A549 (cell line): Measurements from ENCODE around the gene FLG2. TPM values are rescaled to one million over a fixed set of nuclear protein-coding genes. Genes with fewer than 3 reads are reported as not detected.

Experiments
- ATAC-seq, 2 experiments: fragments of 200-7000 bp in 1 of 2; fragments of >200 bp in 1 of 2; cut with Nextera tagmentation in 1 of 2; cut with Tn5 transposase in 1 of 2; 3 replicates each; pipeline versions ENCODE4 v1.8.0 to v1.9.1; 2018 to 2020; ENCODE audit warnings: mild to moderate bottlenecking in 1 of 2, moderate library complexity in 1 of 2
- CTCF ChIA-PET: fragments of 300-600 bp; sonication (Branson Sonifier 250); formaldehyde crosslinking; extraction: SDS; loops from one replicate; lab custom pipeline; 2021; ENCODE audit warnings: antibody characterized with exemption, inconsistent platforms; lab: Yijun Ruan, JAX
- POLR2A ChIA-PET: fragments of 350-600 bp; formaldehyde crosslinking; extraction: SDS; loops from one replicate; lab custom pipeline; 2021; ENCODE audit warnings: antibody characterized with exemption, inconsistent platforms; lab: Yijun Ruan, JAX
- DNase-seq, 2 experiments: peaks; one replicate each; pipeline versions ENCODE4 v3.0.0 to v3.0.0-alpha.2; 2011 to 2016; ENCODE audit warnings: low read depth in 1 of 2, low spot score in 1 of 2
- FAIRE-seq: peaks from 2 replicates; lab custom pipeline; 2011; peaks lifted over from hg19 to GRCh38; lab: Jason Lieb, UNC
- H3K27ac ChIP-seq, 2 experiments: fragments of >200 bp; sonication (Bioruptor Twin); formaldehyde crosslinking; 3 replicates each; pipeline ENCODE4 v1.5.1; 2016 to 2017
- H3K4me1 ChIP-seq: fragments of >200 bp; sonication (Bioruptor Twin); formaldehyde crosslinking; 3 replicates; pipeline ENCODE4 v1.6.1; 2016
- H3K4me2 ChIP-seq: fragments of >200 bp; sonication (Bioruptor Twin); formaldehyde crosslinking; 3 replicates; pipeline ENCODE4 v1.6.1; 2016
- H3K4me3 ChIP-seq: fragments of >200 bp; sonication (Bioruptor Twin); formaldehyde crosslinking; 3 replicates; pipeline ENCODE4 v1.5.1; 2016
- H3K9me3 ChIP-seq: fragments of >200 bp; sonication (Bioruptor Twin); formaldehyde crosslinking; 3 replicates; pipeline ENCODE4 v1.6.1; 2016
- BHLHE40 ChIP-seq: IDR thresholded peaks from 2 replicates; pipeline ENCODE4 v1.6.1; 2012; ENCODE audit warnings: low read depth, low read length, inconsistent platforms
- CHD4 ChIP-seq: fragments of 200-600 bp; sonication (generic); IDR thresholded peaks from 2 replicates; pipeline ENCODE4 v1.6.1; 2016; ENCODE audit warnings: antibody characterized with exemption, mild to moderate bottlenecking, borderline replicate concordance
- EHF ChIP-seq: fragments of 250-450 bp; sonication (Bioruptor Pico); IDR thresholded peaks from 2 replicates; pipeline ENCODE4 v1.5.0; 2020; ENCODE audit warnings: mild to moderate bottlenecking
- EHMT2 ChIP-seq: fragments of 200-600 bp; sonication (generic); IDR thresholded peaks from 2 replicates; pipeline ENCODE4 v1.6.1; 2016; ENCODE audit warnings: antibody characterized with exemption, low read depth, mild to moderate bottlenecking, moderate library complexity
- ESRRA ChIP-seq: fragments of 150-350 bp; IDR thresholded peaks from 2 replicates; pipeline ENCODE4 v1.6.1; 2014; ENCODE audit warnings: mild to moderate bottlenecking, low read length, borderline replicate concordance
- FOSL2 ChIP-seq, 2 experiments: fragments of 450-650 bp in 1 of 2; fragments of >200 bp in 1 of 2; sonication (Bioruptor Twin) in 1 of 2; formaldehyde crosslinking; IDR thresholded peaks; 2 replicates each; pipeline versions ENCODE4 v1.5.0 to v1.6.1; 2016 to 2020; ENCODE audit warnings: mild to moderate bottlenecking in 1 of 2, moderate library complexity in 1 of 2
- FOXS1 ChIP-seq: fragments of 250-450 bp; sonication (Bioruptor Pico); IDR thresholded peaks from 2 replicates; pipeline ENCODE4 v1.5.0; 2020; ENCODE audit warnings: mild to moderate bottlenecking, moderate library complexity
- HDAC2 ChIP-seq: fragments of 200-600 bp; sonication (generic); IDR thresholded peaks from 2 replicates; pipeline ENCODE4 v1.6.1; 2016
- HEYL ChIP-seq: fragments of 250-450 bp; sonication (Bioruptor Pico); IDR thresholded peaks from 2 replicates; pipeline ENCODE4 v1.8.0; 2021; ENCODE audit warnings: mild to moderate bottlenecking, moderate library complexity
- MYC ChIP-seq: IDR thresholded peaks from 2 replicates; pipeline ENCODE4 v1.6.1; 2012; ENCODE audit warnings: mild to moderate bottlenecking, inconsistent platforms, low read length, improper control_type of control experiment, borderline replicate concordance
- NFE2L2 ChIP-seq: fragments of 150-350 bp; conservative IDR thresholded peaks from 2 replicates; pipeline ENCODE4 v1.6.1; 2014; ENCODE audit warnings: low read length
- NPAS2 ChIP-seq: fragments of 250-450 bp; sonication (Bioruptor Pico); IDR thresholded peaks from 2 replicates; pipeline ENCODE4 v1.8.0; 2022; ENCODE audit warnings: mild to moderate bottlenecking, moderate library complexity, borderline replicate concordance
- NR3C1 ChIP-seq: fragments of >200 bp; sonication (Bioruptor Twin); formaldehyde crosslinking; IDR thresholded peaks from 3 replicates; pipeline ENCODE4 v1.6.1; 2017
- RNF2 ChIP-seq: fragments of 200-600 bp; sonication (generic); IDR thresholded peaks from 2 replicates; pipeline ENCODE4 v1.6.1; 2016; ENCODE audit warnings: low read depth, mild to moderate bottlenecking, antibody characterized with exemption, moderate library complexity, borderline replicate concordance
- ZC3H11A ChIP-seq: fragments of 450-650 bp; IDR thresholded peaks from 2 replicates; pipeline ENCODE4 v1.6.1; 2014; ENCODE audit warnings: antibody characterized with exemption, mild to moderate bottlenecking
- ZSCAN20 ChIP-seq: fragments of 250-450 bp; sonication (Bioruptor Pico); IDR thresholded peaks from 2 replicates; pipeline ENCODE4 v1.8.0; 2022; ENCODE audit warnings: mild to moderate bottlenecking, moderate library complexity
- WGBS: methylation state at CpG from one replicate; pipeline ENCODE4 v1.1.6; 2017; ENCODE audit errors: missing lambda C conversion rate; 5-methylcytosine and 5-hydroxymethylcytosine counted together
- polyA plus RNA-seq, 4 experiments: library from polyadenylated mRNA; depleted of rRNA in 3 of 4; stranded (reverse); fragments of >200 nt; fragmentation: RNase III in 1 of 4; extraction: RNeasy Plus Mini Kit Qiagen cat#74134 plus additional on column Dnase treatment in 1 of 4; gene quantifications; 2 replicates in 3 of 4; 3 replicates in 1 of 4; pipeline ENCODE4 v1.2.3, GENCODE V29; 2011 to 2017
- TF ChIP-seq, protein P1 (sequence below): IDR thresholded peaks from 2 replicates; pipeline ENCODE4 v1.6.1; 2012; ENCODE audit warnings: low read depth, borderline replicate concordance
- TF ChIP-seq, protein P2 (sequence below): fragments of >200 bp; sonication (Bioruptor Twin); formaldehyde crosslinking; IDR thresholded peaks from 2 replicates; pipeline ENCODE4 v1.6.1; 2016
- TF ChIP-seq, protein P3 (sequence below): fragments of >200 bp; sonication (Bioruptor Twin); formaldehyde crosslinking; IDR thresholded peaks from 3 replicates; pipeline ENCODE4 v1.5.1; 2016
- TF ChIP-seq, protein P4 (sequence below): fragments of 250-450 bp; sonication (Bioruptor Pico); IDR thresholded peaks from 2 replicates; pipeline ENCODE4 v1.5.0; 2021; ENCODE audit warnings: mild to moderate bottlenecking, moderate library complexity, borderline replicate concordance

Gene FLG2
- polyA plus RNA-seq, 2 of the 4 experiments (the other 2 are of a cell fraction) = not detected

DNA sequence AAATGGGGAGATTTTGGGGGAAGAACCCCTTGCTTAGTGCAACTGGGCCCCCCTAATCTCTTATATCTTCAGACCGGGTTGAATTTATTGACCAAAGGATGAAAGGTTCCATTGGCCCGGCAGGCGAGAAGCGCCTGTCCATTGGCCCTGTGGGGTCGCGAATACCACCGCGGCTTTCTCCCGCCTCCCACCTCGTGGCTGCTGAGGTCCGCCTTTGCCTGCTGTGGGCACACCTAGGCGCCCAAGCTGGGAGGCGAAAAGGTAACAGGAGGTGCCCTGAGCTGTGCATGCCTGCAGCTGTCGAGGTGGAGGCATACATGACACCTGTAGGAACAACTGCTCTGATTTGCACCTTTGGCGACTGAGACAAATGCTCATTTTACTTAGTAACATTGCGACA is 21.1 kb upstream of the FLG2 start:
- Histone ChIP-seq H3K9me3 (no peaks in the 10 kb centered on the region), H3K4me1 (no peaks in the 10 kb centered on the region), H3K4me2 (no peak overlapping the region), H3K4me3 (no peak overlapping the region), H3K27ac (no peak overlapping the region)
- ATAC-seq (no peak), DNase-seq (no peak), FAIRE-seq (no peak)
- 55% methylated on average over 16 of the region's 16 CpGs for WGBS
- ChIA-PET CTCF (no interaction called here), POLR2A (no interaction called here)
- TF ChIP-seq, protein P1, sequence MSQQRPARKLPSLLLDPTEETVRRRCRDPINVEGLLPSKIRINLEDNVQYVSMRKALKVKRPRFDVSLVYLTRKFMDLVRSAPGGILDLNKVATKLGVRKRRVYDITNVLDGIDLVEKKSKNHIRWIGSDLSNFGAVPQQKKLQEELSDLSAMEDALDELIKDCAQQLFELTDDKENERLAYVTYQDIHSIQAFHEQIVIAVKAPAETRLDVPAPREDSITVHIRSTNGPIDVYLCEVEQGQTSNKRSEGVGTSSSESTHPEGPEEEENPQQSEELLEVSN = no peak
- TF ChIP-seq CHD4 = no peak
- no peak for TF ChIP-seq NR3C1
- no peak for TF ChIP-seq HDAC2
- TF ChIP-seq NFE2L2 = no peak
- no peak for TF ChIP-seq MYC
- no peak for TF ChIP-seq NPAS2 (CRISPR knock-in tag)
- no peak for TF ChIP-seq BHLHE40

DNA sequence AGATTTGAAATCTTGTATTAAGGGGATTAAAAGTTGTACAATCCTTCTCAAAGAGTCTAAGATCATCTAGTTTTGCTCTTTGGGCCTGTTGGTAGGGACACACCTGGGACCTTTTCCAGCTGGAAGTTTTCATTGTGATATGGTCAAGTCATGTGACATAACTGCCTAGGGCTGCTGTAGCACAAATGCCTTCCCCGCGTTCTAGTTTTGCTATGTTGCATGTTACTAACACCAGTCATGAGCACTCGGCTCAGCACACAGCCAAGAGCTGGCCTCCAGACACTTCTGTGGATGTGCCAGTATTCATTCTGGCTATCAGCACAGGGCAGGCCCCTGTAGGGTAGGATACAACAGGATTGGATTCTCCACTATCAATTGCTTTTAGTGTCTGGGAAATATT is 14.6 kb upstream of the FLG2 start:
- CTCF ChIA-PET = interaction anchor here (0.9 kb wide), 1 partner anchor 25 kb away, joined by 3 read pairs; no protein-coding TSS in a partner anchor
- WGBS = 36% methylated on average over 2 of the region's 3 CpGs
- Histone ChIP-seq H3K27ac (no peak overlapping the region), H3K4me2 (no peak overlapping the region), H3K9me3 (peaks cover 3% of the 10 kb centered on the region; the same call in 1 of the 3 replicates), H3K4me1 (no peaks in the 10 kb centered on the region), H3K4me3 (no peak overlapping the region)
- DNase-seq (no peak), ATAC-seq (no peak), FAIRE-seq (no peak)
- POLR2A ChIA-PET = no interaction called here
- no peak for TF ChIP-seq HEYL (CRISPR knock-in tag)
- TF ChIP-seq RNF2 = no peak
- TF ChIP-seq, protein P2, sequence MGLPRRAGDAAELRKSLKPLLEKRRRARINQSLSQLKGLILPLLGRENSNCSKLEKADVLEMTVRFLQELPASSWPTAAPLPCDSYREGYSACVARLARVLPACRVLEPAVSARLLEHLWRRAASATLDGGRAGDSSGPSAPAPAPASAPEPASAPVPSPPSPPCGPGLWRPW = no peak
- no peak for TF ChIP-seq EHF (CRISPR knock-in tag)
- TF ChIP-seq FOSL2 (IDR thresholded peaks at IDR 0.05) = no peak
- TF ChIP-seq FOSL2 (CRISPR knock-in tag; IDR thresholded peaks at IDR 0.05) = no peak
- TF ChIP-seq, protein P3, sequence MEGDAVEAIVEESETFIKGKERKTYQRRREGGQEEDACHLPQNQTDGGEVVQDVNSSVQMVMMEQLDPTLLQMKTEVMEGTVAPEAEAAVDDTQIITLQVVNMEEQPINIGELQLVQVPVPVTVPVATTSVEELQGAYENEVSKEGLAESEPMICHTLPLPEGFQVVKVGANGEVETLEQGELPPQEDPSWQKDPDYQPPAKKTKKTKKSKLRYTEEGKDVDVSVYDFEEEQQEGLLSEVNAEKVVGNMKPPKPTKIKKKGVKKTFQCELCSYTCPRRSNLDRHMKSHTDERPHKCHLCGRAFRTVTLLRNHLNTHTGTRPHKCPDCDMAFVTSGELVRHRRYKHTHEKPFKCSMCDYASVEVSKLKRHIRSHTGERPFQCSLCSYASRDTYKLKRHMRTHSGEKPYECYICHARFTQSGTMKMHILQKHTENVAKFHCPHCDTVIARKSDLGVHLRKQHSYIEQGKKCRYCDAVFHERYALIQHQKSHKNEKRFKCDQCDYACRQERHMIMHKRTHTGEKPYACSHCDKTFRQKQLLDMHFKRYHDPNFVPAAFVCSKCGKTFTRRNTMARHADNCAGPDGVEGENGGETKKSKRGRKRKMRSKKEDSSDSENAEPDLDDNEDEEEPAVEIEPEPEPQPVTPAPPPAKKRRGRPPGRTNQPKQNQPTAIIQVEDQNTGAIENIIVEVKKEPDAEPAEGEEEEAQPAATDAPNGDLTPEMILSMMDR = no peak
- no peak for TF ChIP-seq ESRRA
- TF ChIP-seq FOXS1 (CRISPR knock-in tag) = no peak

DNA sequence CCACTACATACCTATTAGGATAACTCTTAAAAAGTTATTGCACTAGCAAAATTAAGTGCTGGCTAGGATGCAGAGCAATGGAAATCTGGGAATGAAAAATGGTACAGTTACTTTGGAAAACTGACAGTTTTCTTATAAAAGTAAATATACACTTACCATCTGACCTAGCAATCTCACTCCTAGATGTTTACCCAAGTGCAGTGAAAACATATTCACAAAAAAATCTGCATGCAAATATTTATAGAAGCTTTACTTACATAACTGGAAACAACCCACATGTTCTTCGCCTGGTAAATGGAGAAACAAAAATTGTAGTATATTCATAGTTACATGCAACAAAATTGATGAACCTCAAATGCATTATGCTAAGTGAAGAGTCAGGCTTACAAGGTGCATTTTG is 12.9 kb upstream of the FLG2 start:
- DNase-seq = no peak
- Histone ChIP-seq H3K9me3 (peaks cover 3% of the 10 kb centered on the region; the same call in 1 of the 3 replicates), H3K4me1 (no peaks in the 10 kb centered on the region), H3K4me2 (no peak overlapping the region), H3K27ac (no peak overlapping the region), H3K4me3 (no peak overlapping the region)
- WGBS = 0% methylated on average over 1 of the region's 1 CpG
- TF ChIP-seq EHMT2 = no peak
- ATAC-seq = no peak
- POLR2A ChIA-PET = no interaction called here
- FAIRE-seq = no peak
- CTCF ChIA-PET = no interaction called here

DNA sequence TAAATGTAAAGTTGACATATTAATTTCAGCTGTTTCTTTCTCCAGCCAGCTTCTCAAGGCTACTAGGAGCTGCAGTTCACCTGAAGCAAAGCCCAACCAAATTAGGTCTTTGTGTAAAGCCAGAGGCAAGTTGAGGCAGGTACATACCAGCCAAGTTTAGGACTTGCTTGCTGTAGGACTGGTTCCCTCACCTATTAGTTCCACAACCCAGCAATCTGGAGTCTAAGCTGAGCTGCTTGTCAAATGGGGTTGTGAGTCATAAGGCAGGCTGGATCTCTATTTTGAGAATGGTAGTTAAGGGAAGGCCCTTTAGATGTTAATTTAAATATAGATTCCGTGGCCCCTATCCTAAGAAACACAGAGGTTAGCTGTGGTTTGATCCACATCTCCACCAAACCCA is 7.6 kb upstream of the FLG2 start:
- no peak for DNase-seq
- 0% methylated on average over 1 of the region's 1 CpG for WGBS
- no peak for FAIRE-seq
- ATAC-seq = no peak
- Histone ChIP-seq H3K4me1 (no peaks in the 10 kb centered on the region), H3K4me2 (no peak overlapping the region), H3K9me3 (peaks cover 3% of the 10 kb centered on the region; the same call in 1 of the 3 replicates), H3K27ac (no peak overlapping the region), H3K4me3 (no peak overlapping the region)
- TF ChIP-seq, protein P4, sequence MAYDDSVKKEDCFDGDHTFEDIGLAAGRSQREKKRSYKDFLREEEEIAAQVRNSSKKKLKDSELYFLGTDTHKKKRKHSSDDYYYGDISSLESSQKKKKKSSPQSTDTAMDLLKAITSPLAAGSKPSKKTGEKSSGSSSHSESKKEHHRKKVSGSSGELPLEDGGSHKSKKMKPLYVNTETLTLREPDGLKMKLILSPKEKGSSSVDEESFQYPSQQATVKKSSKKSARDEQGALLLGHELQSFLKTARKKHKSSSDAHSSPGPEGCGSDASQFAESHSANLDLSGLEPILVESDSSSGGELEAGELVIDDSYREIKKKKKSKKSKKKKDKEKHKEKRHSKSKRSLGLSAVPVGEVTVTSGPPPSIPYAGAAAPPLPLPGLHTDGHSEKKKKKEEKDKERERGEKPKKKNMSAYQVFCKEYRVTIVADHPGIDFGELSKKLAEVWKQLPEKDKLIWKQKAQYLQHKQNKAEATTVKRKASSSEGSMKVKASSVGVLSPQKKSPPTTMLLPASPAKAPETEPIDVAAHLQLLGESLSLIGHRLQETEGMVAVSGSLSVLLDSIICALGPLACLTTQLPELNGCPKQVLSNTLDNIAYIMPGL (CRISPR knock-in tag) = no peak
- no peak for TF ChIP-seq ZC3H11A
- TF ChIP-seq ZSCAN20 (CRISPR knock-in tag) = no peak
- TF ChIP-seq MYC = no peak
- no peak for TF ChIP-seq BHLHE40
- CTCF ChIA-PET = no interaction called here
- POLR2A ChIA-PET = no interaction called here
